GM19438 (cell line): ENCODE data around the gene POMGNT2.

Source experiments
- ATAC-seq: cut with Tn5 transposase; IDR thresholded peaks from one replicate; pipeline ENCODE4 v1.9.1; 2021; ENCODE audit warnings: low read depth; ENCODE audit not compliant: unreplicated experiment

POMGNT2 gene

DNA sequence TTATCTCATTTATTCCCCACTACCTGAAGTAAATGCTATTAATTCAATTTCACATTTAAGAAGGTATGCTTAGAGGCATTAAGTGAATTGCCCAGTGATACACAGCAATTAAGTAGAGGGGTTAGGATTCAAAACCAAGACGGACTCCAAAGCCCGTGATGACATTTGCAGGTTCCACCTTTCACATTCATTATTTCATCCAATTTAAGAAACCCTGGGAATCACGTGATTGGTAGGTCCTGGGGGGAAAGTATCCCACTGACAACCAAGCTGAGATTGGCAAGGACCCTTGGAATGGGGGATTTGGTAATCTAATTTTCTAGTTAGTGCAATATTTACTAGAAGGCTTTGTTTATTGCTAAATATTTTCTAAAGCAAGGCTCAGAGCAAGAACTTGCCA, 1.8 kb downstream of the POMGNT2 start:
- ATAC-seq = no peak

DNA sequence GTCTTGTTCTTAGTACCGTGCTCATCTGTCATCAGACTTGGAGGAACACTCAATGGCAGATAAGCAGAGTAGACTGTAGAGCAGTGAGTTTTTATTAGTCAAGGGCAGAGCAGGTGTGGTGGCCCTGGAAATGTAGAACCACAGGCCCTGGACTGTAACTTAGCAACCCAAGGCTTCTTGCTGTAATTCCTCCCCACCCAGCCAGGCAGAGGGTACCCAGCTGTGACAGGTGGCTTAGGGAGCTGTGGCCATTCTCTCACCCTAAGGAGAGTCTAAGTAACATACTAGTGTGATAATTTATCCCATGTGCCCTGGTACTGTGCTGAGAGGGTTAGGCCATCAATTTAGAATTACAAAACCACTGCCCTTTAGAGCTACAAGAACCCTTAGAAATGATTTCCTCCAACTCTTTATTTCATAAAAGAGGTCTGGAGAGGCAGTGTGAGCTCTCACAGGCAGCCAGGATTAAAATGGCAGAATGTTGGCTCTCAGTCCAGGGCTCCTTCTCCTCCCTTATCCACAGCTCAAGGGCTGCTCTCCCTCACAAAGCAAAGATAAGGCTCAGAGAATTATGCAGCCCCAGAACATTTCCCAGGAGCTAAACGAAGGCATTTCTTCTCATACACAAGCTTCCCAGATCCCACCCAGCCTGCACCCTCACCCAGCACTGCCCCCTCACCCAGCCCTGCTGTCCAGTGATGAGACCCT, 3.0 kb downstream of the POMGNT2 start:
- ATAC-seq = no peak

DNA sequence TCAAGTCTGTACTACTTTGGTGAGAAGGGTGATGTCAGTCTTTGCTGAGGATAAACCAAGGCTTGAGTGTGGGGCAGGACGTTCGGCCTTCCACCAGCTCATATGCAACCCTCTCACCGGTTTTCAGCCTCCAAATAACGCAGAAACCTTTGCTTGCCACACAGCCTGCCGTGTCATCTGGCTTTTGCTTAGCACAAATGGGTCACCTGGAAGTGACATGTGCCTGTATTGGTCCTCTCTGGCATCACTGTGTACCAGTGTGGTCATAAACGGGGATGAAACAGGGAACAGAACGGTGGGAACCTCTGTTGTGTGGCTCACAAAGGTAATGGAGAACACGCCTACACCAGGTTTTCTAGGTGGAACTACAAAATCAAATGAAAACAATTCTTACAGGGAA, 7.1 kb downstream of the POMGNT2 start:
- ATAC-seq = no peak

DNA sequence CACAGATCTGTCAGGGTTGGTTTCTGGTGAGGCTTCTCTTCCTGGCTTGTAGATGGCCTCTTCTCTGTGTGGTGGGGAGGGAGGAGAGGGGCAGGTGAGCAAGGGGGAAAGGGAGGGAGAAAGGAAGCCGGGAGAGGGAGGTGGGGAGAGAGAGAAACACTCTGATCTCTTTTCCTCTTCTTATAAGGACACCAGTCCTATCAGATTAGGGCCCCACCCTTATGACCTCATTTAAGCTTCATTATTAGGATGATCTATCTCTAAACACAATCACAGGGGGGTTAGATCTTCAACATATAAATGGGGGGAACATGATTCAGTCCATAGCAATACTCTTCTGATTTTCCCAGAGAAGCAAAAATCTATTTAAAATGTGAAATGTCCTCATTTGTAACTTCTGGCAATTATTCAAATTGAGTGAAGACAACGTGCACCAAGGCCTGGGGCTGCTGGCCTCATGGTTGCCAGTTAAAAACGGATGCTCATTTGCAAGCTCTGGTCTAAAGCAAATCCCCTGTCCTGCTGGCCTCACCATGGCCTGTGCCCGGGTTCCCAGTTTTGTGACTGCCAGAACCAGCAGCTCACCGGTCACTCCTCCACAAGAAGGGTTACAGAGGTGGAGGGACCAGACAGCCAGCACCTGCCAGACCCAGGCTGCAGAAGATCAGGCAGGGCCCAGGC, 8.3 kb downstream of the POMGNT2 start:
- ATAC-seq = no peak

DNA sequence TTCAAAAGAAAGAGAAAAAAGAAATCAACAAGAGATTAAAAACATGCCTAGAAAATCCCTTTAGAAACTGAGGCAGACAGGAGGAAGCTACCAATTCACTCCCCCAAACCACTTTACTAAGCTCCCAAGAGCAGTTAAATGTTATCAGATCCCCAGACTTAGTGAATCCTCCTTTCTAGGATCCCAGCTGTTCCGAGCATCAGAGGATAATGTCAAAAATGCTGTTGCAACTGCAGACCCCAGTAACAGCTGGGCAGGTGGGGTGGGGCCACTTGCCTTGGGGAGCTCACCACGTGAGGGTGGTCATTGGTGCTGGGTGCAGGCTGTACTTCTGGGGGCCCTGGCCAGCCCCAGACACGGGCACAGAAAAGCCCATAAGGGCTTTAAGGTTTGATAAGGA, 9.1 kb downstream of the POMGNT2 start:
- ATAC-seq = no peak

DNA sequence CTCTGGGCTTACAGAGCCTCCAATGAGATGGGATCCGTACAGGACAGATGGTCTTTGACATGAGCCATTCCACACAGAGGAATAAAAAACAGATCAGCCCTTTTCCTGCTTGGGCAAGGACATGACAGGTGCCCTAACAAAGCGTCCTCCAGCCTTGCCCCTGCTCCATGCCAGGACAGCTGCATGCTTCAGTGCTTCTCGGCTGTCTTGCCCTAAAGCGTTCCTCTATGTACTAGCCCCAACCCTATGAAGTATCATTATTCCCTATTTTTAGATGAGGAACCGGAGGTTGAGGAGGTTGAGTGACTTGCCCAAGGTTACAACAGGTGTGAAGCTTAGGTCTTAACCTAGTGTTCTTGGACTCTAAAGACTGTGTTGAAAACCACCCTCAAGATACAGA, 10.5 kb downstream of the POMGNT2 start:
- no peak for ATAC-seq

DNA sequence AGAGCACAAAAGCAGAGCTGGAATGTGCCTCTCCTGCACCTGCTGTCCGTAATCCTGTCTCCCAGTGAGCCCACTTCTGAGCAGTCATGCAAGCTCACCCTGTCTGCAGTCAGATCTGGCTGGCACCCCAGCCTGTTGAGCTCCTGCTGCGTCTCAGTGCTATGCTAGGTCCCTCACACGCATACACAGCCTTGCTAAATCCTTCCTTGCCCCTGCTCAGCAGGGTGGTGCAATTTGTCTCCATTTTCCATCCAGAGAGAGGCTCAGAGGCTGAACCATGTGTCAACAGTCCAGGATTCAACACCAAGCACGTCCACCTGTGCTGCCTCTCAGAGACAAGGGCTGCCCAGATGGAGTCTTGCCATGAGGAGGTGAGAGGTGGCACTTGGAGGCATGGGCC, 11.0 kb downstream of the POMGNT2 start:
- ATAC-seq = no peak

DNA sequence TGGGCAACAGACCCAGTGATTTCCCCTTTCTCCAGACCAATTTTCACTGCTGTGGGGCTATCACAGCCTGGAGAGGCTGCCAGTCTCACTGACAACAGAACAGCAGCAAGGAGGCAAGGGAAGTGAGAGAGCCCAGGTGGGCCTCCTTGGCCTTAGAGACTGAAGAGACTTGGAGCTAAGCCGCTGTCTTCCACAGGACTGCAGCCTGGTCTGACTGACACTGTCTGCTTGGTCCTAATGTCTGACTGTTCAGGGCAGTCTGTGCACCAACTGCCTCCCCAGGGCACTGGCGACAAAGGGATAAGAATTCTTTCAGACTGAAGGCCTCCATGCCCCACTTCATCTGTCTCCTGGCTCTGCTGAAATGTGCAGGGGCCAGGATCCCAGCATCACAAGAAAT, 11.5 kb downstream of the POMGNT2 start:
- ATAC-seq = no peak

DNA sequence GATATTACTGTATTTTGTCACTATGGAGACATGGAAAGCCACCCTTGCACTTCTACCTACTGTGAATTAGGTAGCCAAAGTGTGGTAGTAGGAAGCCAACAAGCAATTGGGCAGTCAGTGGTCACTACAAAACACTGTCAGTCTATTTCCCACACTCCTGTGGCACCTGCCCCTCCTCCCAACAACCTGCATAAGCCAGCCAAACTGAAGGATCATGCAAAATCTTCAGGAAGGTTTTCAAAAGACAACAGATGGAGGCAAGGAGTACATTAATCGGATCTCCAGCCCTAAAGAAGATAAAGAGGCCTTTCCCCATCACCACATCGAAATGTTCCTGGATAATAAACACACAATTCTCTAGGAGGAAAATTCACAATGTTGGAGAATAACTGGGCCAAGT, 11.9 kb downstream of the POMGNT2 start:
- no peak for ATAC-seq

DNA sequence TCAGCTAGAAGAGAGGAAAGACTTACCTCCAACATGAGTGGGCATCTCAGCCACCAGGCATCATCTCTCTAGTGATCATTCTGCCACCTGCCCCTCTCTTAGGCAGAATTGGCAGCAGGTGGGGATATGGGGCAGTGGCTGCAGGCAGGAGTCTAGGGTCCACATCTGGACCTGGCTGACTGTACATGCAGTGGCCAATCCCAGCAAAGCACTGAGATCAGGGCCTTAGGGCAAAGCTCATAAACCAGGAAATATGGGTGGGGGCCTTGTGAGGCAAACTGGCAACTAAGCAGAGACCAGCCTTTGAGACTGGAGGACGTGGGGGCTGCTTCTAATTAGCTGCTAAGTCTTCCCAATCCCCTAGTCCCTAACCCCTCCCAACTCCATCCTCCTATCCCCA, 12.9 kb downstream of the POMGNT2 start:
- no peak for ATAC-seq

DNA sequence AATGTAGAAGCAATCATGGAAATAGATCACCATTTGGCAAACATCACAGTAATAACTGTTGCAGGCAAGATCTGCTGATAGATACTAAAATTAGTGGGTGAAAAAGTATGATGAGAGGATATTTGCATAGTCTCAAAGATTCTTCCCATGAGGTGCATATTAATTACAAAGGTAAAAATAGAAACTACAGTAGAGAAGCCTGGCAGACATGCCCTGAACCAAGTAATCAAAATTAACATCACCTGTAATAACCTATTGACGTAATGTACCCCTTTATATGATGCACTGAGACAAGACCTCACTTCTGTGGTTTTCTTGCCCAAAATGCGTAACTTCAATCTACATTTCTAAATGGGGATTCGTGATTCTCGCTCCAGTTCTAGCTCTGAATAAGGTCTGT, 14.4 kb downstream of the POMGNT2 start:
- ATAC-seq = no peak

DNA sequence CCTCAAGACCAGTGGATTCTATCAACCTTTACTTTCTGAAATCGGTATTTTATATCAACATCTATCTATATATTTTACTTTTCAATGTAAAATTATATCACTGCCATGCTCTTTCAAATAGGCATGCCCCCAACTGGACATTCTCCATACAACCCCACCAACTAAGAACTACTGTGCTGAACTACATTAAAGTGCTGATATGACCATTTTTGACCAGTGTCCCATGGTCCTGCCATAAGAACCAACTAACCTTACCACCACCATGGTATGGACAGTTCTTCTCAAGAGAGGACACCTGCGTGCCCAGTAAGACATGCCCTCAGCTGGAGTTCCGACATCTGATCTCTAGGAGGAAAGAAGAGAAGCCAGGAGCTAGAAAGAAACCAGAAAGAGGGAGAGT, 15.6 kb downstream of the POMGNT2 start:
- ATAC-seq = no peak

DNA sequence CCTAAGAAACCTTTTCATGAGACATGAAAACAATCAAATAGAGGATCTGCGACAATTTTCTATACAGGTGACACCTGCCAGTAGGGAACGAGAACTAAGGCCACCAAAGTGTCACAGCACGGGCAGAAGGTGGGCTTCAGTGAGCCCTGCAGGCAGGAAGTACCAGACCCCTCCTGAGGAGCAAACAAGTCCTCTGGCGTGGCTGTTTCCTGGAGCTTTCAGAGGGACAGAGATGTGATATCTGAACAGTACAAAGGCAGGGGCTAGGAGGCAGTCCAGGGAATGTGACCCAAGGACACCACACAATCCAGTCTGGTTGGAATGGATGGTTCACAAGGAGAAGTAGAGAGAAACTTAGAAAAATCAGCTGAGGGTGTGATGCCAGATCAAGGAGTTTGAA, 16.8 kb downstream of the POMGNT2 start:
- ATAC-seq = no peak

DNA sequence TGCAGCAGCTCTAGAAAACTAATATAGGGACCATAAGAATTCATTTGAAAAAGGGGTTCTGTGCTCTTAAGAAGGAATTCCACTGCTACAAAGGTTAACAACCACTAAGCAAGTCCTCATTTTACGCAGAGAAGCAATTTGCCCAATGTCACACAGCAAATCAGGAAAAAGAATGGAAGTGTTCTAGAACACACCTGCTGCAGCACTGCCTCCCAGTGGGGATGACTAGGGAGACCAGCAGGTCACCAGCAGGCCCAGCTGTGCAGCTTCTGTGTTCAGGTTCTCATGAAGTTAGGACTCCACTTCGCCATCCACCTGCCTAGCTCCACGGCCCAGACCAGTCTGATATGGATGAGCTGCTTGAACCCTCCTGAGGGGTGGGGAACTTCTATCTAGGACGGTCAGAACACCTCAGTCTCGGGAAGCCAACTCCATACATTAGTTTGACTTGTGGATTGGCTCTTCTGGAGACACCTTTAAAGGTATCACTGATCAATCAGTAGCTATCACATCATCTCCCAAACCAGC, 18.6 kb downstream of the POMGNT2 start:
- ATAC-seq = no peak

DNA sequence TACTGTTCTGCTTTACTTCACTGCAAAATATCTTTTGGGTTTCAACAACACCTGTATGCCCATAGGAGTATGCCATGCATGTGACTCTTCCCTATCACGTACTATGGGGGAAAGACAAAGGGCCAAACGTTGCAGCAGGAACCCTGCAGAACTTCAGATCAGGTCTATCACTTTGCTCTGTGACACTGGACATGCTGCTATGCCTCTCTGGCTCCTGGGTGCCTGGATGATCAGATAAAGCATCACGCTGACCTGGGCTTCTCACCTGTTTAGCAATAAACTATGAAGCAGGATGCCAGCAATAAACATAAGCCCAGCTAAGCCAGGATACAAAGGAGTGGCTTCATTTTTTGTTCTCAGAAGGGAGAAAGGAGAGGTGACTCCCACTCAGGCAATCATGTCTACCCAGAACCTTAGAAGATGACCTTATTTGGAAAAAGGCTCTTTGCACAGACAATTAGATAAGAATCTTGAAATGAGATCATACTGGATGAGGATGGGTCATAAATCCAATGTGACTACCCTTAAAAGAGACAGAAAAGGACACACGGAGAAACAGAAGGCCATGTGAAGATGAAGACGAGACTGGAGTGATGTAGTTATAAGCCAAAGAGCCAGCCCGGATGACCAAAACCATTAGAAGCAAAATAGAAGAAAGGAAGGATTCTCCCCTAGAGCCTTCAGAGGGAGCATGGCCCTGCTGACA, 19.3 kb downstream of the POMGNT2 start:
- ATAC-seq = no peak

DNA sequence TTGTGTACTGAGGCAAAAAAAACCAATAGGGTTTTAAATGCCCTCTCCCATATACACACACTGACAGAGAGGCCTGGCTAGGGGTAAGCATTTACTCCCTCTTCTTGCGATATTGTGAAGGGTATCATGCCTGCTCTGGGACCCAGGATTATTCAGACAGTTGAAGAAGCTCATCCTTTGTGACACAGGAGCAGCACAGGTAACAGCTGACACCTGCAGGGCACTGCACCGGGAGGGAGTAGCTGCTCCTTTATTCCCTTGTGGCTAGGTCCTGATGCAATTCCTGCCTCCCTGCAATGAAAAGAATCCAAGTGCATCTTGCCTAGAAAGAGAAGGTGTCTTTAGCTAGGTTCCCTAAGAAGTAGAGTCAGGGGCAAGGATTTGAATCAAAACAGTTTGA, 23.4 kb downstream of the POMGNT2 start:
- no peak for ATAC-seq

DNA sequence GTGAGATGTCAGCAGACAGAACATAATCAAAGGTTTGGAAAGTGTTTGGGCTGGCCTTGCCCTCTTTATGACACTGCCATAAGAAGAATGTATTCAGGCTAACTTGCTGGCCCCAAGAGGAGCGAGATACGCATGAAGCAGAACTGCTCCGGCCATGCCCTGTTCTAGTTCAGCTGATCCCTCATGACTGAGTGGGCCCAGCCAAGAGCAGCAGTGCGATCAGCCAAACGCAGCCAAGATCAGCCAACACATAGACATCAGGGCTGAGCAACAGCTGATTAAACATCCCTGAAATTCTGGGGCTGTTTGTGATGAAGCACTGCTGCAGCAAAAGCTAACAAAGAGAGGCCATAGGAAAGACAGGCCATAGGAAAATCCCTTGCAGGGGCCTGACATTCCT, 24.1 kb downstream of the POMGNT2 start:
- ATAC-seq = no peak

DNA sequence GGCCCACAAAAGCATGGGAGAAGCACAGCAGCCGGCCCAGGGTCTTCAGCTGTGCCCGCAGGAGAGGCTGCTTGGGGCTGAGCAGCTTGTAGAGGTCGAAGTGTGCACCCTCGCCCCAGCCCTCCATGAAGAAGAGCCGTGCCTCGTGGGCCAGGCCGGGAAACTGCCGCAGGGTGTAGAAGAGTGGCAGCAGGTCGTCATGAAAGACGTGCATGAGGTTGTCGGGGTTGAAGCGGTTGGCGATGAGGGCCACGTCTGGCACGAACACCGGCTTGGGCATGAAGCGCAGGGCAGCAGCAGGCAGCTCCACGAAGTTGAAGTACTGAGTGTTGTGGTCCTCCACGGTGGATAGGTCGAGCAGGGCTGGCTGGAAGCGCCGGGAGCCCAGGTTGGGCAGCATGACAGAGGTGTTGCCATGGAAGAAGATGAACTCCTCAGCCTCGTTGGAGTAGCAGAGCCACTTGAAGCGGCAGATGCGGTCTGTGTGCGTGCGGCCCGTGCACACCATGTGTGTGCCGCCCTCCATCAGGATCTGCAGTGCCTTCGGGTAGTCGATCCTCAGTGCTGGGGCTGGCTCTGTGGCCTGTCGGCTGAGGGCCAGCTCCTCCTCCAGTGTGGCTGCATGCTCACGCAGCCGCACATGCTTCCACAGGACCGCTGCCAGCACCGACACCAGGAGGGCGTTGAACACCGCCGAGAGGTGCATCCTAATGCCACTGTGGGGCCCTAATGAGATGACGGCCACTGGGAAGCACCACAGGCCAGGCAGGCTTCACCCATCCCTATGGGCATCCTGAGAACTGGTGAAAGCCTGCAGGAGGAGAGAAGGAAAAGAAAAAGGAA, 24.9 kb downstream of the POMGNT2 start:
- ATAC-seq = no peak

DNA sequence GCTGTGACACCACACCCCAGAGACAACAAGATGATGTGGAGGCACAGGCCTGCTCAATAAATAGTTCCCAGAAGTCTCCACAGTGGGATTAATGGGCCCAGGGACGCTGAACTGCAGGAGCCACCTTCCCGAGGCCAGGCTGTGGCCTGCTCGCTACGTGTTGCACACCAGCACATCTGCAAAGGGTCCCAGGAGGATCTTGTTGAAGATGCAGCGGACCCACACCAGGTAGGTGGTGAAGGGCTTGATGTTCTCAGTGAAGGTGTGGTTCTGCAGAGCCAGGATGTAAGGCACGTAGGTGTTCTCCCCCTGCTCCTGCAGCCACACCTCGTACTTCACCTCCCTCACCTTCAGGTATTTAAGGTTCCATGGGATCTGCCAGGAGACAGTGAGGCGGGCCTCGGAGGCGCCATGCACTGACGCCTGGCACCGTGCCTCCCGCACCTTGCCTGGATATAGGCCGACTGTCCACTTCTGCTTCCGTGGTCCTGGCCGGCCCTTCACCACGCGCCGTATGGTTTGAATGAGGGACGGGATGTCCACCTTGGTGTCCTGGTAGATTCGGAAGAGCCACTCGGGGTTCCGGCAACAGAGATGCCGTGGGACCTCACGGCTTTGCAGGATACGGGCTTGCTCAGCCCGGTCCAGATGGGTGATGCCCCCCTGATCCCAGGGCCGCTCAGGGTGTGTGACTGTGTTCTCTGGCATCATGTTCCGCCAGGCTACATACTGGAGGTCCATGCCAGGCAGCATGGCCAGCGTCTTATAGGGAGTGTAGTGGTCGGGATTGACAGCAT, 26.1 kb downstream of the POMGNT2 start:
- ATAC-seq = no peak

DNA sequence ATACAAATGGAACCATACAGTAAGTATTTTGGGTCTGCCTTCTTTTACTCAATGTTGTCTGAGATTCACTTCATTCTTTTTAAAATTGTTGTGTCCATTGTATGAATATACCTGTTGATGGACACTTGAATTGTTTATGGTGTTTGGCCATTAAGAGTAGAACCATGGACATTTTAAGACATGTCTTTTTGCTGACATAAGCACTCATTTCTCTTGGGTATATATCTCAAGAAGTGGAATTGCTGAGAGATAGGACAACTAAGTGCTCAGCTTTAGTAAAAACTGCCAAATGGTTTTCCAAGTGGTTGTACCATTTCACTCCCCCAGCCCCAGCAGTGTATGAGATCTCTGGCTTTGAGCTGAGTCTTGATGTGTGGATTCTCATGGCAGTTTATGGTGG, 28.2 kb downstream of the POMGNT2 start:
- ATAC-seq = no peak
